ENCODE measurements around the gene ZNF608. TPM values are rescaled to one million over a fixed set of nuclear protein-coding genes. Genes with fewer than 3 reads are reported as not detected.

The ZNF608 gene
- total RNA-seq, 1 donor from 2014 or later: 213 TPM

GRCh38 chr5:124783794-124784193 is 37.4 kb upstream of the ZNF608 start:
- H3K27ac Mint-ChIP-seq: no peak overlapping the region
- no peaks in the 10 kb centered on the region for H3F3A ChIP-seq (ENCODE audit: low read depth)
- H3K27ac ChIP-seq: no peak overlapping the region
- no peaks in the 10 kb centered on the region for H3K27me3 ChIP-seq
- no peak overlapping the region for H3K4me2 ChIP-seq
- no peaks in the 10 kb centered on the region for H3K9me3 ChIP-seq (ENCODE audit: low read depth)
- H3K4me3 Mint-ChIP-seq: no peak overlapping the region
- H3K9ac ChIP-seq: no peak overlapping the region
- H3K79me2 ChIP-seq (ENCODE audit: low read depth): no peaks in the 10 kb centered on the region
- no peaks in the 10 kb centered on the region for H3K36me3 ChIP-seq
- no peaks in the 10 kb centered on the region for H4K20me1 ChIP-seq (ENCODE audit: low read depth)
- peaks cover 2% of the 10 kb centered on the region for H3K27me3 Mint-ChIP-seq (ENCODE audit: insufficient read depth, low read depth)
- no peak overlapping the region for H3K4me3 ChIP-seq
- no peaks in the 10 kb centered on the region for H3K4me1 Mint-ChIP-seq
- H3K4me1 ChIP-seq: no peaks in the 10 kb centered on the region
- H3K9me3 Mint-ChIP-seq: peaks cover 11% of the 10 kb centered on the region
- H3K36me3 Mint-ChIP-seq: peaks cover 2% of the 10 kb centered on the region
- no peak for DNase-seq (ENCODE audit: low spot score)
- no peak overlapping the region for H2AFZ ChIP-seq (replicated peaks)
- TF ChIP-seq EZH2 (IDR thresholded peaks at IDR 0.05): no peak
- no peak for TF ChIP-seq EZH2phosphoT487 (IDR thresholded peaks at IDR 0.05)
- no peak for TF ChIP-seq CTCF (IDR thresholded peaks at IDR 0.05)

- H3K4me3 Mint-ChIP-seq: no peak overlapping the region
- H3K4me1 Mint-ChIP-seq: no peaks in the 10 kb centered on the region
- Histone ChIP-seq H3K9me3 (ENCODE audit: low read depth) (no peaks in the 10 kb centered on the region), H3K27me3 (no peaks in the 10 kb centered on the region), H3K27ac (no peak overlapping the region), H2AFZ (replicated peaks) (no peak overlapping the region), H3F3A (ENCODE audit: low read depth) (no peaks in the 10 kb centered on the region), H3K79me2 (ENCODE audit: low read depth) (no peaks in the 10 kb centered on the region), H3K4me1 (no peaks in the 10 kb centered on the region), H3K9ac (no peak overlapping the region), H3K4me2 (no peak overlapping the region), H3K4me3 (no peak overlapping the region), H4K20me1 (ENCODE audit: low read depth) (no peaks in the 10 kb centered on the region), H3K36me3 (no peaks in the 10 kb centered on the region)
- no peak overlapping the region for H3K27ac Mint-ChIP-seq
- peaks cover 2% of the 10 kb centered on the region for H3K27me3 Mint-ChIP-seq (ENCODE audit: insufficient read depth, low read depth)
- H3K36me3 Mint-ChIP-seq: peaks cover 2% of the 10 kb centered on the region
- peaks cover 11% of the 10 kb centered on the region for H3K9me3 Mint-ChIP-seq
- no peak for DNase-seq (ENCODE audit: low spot score)
- TF ChIP-seq CTCF (IDR thresholded peaks at IDR 0.05) (no peak), EZH2 (IDR thresholded peaks at IDR 0.05) (no peak), EZH2phosphoT487 (IDR thresholded peaks at IDR 0.05) (no peak)
These were observed 36.8 kb upstream of the ZNF608 start for GRCh38 chr5:124783285-124783684.

GRCh38 chr5:124782262-124782661 is 35.8 kb upstream of the ZNF608 start:
- no peaks in the 10 kb centered on the region for H3K4me1 Mint-ChIP-seq
- peaks cover 12% of the 10 kb centered on the region for H3K9me3 Mint-ChIP-seq
- Histone ChIP-seq H2AFZ (replicated peaks) (no peak overlapping the region), H3K4me1 (no peaks in the 10 kb centered on the region), H3F3A (ENCODE audit: low read depth) (no peaks in the 10 kb centered on the region), H3K27me3 (no peaks in the 10 kb centered on the region), H3K36me3 (no peaks in the 10 kb centered on the region), H3K4me3 (no peak overlapping the region), H3K4me2 (no peak overlapping the region), H3K27ac (no peak overlapping the region), H4K20me1 (ENCODE audit: low read depth) (no peaks in the 10 kb centered on the region), H3K9ac (no peak overlapping the region), H3K9me3 (ENCODE audit: low read depth) (no peaks in the 10 kb centered on the region), H3K79me2 (ENCODE audit: low read depth) (no peaks in the 10 kb centered on the region)
- H3K27ac Mint-ChIP-seq: no peak overlapping the region
- no peak overlapping the region for H3K4me3 Mint-ChIP-seq
- no peak for DNase-seq (ENCODE audit: low spot score)
- TF ChIP-seq EZH2 (IDR thresholded peaks at IDR 0.05) (no peak), EZH2phosphoT487 (IDR thresholded peaks at IDR 0.05) (no peak), CTCF (IDR thresholded peaks at IDR 0.05) (no peak)
- H3K36me3 Mint-ChIP-seq: peaks cover 4% of the 10 kb centered on the region
- H3K27me3 Mint-ChIP-seq (ENCODE audit: insufficient read depth, low read depth): peaks cover 2% of the 10 kb centered on the region

Data from neural progenitor cell (in vitro differentiated cells).